Colonic mucosa (tissue), 4 donors: ENCODE measurements around the gene MTMR3. TPM values are rescaled to one million over a fixed set of nuclear protein-coding genes. Genes with fewer than 3 reads are reported as not detected.

Experiments used
- DNase-seq: peaks from one replicate; pipeline ENCODE4 v3.0.0-alpha.2; 2020
- H3K27ac ChIP-seq: fragments of 200-600 bp; one replicate; pipeline ENCODE4 v1.8.0; 2021
- H3K27me3 ChIP-seq: fragments of 200-600 bp; one replicate; pipeline ENCODE4 v1.8.0; 2021
- H3K36me3 ChIP-seq: fragments of 200-600 bp; one replicate; pipeline ENCODE4 v1.8.0; 2021
- H3K4me1 ChIP-seq: fragments of 200-600 bp; one replicate; pipeline ENCODE4 v1.8.0; 2021; ENCODE audit warnings: mild to moderate bottlenecking
- H3K4me3 ChIP-seq: fragments of 200-600 bp; one replicate; pipeline ENCODE4 v1.8.0; 2021
- H3K9ac ChIP-seq, 2 donors: one replicate each; pipeline ENCODE4 v1.7.0; 2013; ENCODE audit warnings: control low read depth in 2 of 2, low read depth in 2 of 2, low read length in 2 of 2
- H3K9me3 ChIP-seq: fragments of 200-600 bp; one replicate; pipeline ENCODE4 v1.8.0; 2021
- CTCF ChIP-seq: fragments of 200-600 bp; IDR thresholded peaks from one replicate; pipeline ENCODE4 v1.8.0; 2022; ENCODE audit warnings: antibody characterized with exemption, mild to moderate bottlenecking
- intact Hi-C: fragments of 100-400 bp; cut with DNase I; formaldehyde crosslinking; loops from one replicate; pipeline ENCODE4 v1.14.1; 2022
- total RNA-seq, 2 donors: library from RNA; stranded (reverse); fragmentation: NEBNext Ultra II Directional in 1 of 2; extraction: Animal tissue kit (Norgen Biotek cat#: 25700) in 1 of 2; gene quantifications; one replicate each; pipeline ENCODE4 v1.2.1, GENCODE V29; 2021
- donor health status: healthy.
- donor health status: DM: no; HTN: no; CAD: no.
- donor health status: DM: no; HTN: no; CAD: no.

Gene MTMR3
- total RNA-seq, 2 donors from 2014 or later = 35.9 to 49.4 TPM

DNA sequence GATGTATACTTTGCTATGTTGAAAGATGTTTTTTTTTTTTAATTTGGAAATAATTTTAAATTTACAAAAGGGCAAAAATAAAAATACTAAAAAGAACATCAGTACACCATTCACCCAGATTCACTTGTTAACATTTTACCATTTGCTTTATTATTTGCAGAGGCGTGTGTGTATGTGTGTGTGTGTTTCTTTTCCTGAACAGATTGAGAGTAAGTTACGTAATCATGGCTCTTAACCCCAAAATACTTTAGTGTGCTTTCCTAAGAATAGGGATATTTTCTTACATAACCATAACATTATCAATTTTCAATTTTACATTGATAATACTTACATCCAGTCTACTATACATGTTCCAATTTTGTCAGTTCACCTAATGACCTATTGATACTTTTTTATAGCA, 105.7 kb downstream of the MTMR3 start:
- H3K27ac ChIP-seq = no peak overlapping the region
- H3K36me3 ChIP-seq = no peaks in the 10 kb centered on the region
- H3K4me3 ChIP-seq = no peak overlapping the region
- intact Hi-C loops = no loop called here
- no peak overlapping the region for H3K9ac ChIP-seq
- no peak for TF ChIP-seq CTCF
- peaks cover 7% of the 10 kb centered on the region for H3K4me1 ChIP-seq
- no peaks in the 10 kb centered on the region for H3K27me3 ChIP-seq
- H3K9me3 ChIP-seq = no peaks in the 10 kb centered on the region
- no peak for DNase-seq

GRCh38 chr22:29989446-29989845, 106.5 kb downstream of the MTMR3 start:
- no peak for TF ChIP-seq CTCF
- Histone ChIP-seq H3K27me3 (no peaks in the 10 kb centered on the region), H3K36me3 (no peaks in the 10 kb centered on the region), H3K4me3 (no peak overlapping the region), H3K27ac (no peak overlapping the region), H3K4me1 (peaks cover 7% of the 10 kb centered on the region), H3K9me3 (no peaks in the 10 kb centered on the region), H3K9ac (no peak overlapping the region)
- DNase-seq = no peak
- intact Hi-C loops = no loop called here

- H3K27ac ChIP-seq = peak overlapping the region; percentile 2
- H3K4me1 ChIP-seq = peaks cover 12% of the 10 kb centered on the region
- no peak for TF ChIP-seq CTCF
- no peak overlapping the region for H3K4me3 ChIP-seq
- DNase-seq = no peak
- intact Hi-C loops = no loop called here
- H3K27me3 ChIP-seq = no peaks in the 10 kb centered on the region
- H3K9me3 ChIP-seq = no peaks in the 10 kb centered on the region
- peak overlapping the region in 1 of 2 donors; percentile 38 for H3K9ac ChIP-seq
- no peaks in the 10 kb centered on the region for H3K36me3 ChIP-seq
Measured at GRCh38 chr22:29992341-29993275, 109.6 kb downstream of the MTMR3 start.

DNA sequence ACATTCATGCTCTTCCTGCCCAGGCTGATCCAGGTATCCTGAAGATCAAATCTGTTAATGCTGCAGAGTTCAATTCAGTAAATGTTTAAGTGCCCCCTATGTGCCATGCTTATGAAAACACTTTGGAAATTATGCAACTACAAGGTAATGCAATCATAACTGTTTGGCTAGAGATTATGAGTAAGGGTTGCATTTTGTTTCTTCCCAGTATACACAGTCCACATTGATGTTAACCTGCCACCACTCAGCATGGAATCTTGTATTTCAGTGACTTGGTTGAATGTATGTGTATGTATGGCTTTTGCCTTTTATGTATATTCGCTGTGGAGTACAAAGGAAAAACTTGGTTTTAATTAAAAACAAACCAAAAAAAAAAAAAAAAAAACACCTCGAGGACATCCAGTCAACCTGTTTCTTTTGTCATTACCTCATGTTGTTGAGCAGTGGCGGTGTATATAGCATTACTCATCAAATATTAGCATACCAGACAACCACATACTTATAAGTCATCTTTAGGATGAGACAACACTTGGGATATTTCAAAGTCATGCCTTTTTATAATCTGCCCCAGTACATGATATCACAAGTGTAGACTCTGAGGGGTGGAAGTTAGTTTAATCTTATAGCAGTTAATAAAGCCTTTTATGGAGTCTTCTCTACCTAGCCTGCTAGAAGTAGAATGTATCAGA, 111.2 kb downstream of the MTMR3 start:
- DNase-seq = no peak

More for the DNA sequence above, 111.2 kb downstream of the MTMR3 start:
- H3K9ac ChIP-seq = peak overlapping the region in 1 of 2 donors; percentile 58
- peaks cover 12% of the 10 kb centered on the region for H3K4me1 ChIP-seq
- peak overlapping the region; percentile 58 for H3K27ac ChIP-seq
- no peaks in the 10 kb centered on the region for H3K36me3 ChIP-seq
- H3K4me3 ChIP-seq = no peak overlapping the region
- no peaks in the 10 kb centered on the region for H3K9me3 ChIP-seq
- intact Hi-C loops = no loop called here
- no peaks in the 10 kb centered on the region for H3K27me3 ChIP-seq
- TF ChIP-seq CTCF = no peak
